ENCODE results near the gene EXOSC5. TPM values are rescaled to one million over a fixed set of nuclear protein-coding genes. Genes with fewer than 3 reads are reported as not detected.

EXOSC5 gene
- total and polyA plus RNA-seq, 2 donors (not counting 1 experiment from before 2014, with no cell fraction given): 14.1 to 41.4 TPM

DNA sequence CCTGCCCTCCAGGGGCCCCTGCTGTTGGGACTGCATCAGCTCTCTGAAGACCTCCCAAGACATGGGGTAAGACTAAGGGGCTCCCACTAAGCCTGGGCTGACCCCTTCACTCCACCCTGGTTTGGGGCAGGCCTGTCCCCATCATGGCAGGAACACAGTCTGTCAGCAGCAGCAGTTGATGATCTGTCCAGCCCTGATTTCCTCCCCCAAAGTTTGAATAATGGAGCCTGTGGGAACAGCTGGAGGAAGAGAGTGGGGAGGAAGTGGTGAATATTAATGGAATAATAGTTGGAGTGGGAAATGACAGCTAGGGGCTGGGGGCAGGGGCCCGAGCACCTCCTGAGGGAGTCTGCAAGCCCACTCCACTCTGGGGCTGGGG, 31.3 kb upstream of the EXOSC5 start:
- peaks cover 12 to 15% of the 10 kb centered on the region in 2 donors for H3K4me1 ChIP-seq (ENCODE audit: control insufficient read depth in 2 of 2, insufficient read depth in 2 of 2, low read length in 2 of 2)
- H2AFZ ChIP-seq (ENCODE audit: insufficient read depth, low read depth, low read length, poor library complexity, severe bottlenecking): peak overlapping the region; percentile 71
- peak overlapping the region; percentile 19 for H3K9ac ChIP-seq (ENCODE audit: low read length)
- no peaks in the 10 kb centered on the region for H3K9me3 ChIP-seq (ENCODE audit: control extremely low read depth in 1 of 3, control insufficient read depth in 2 of 3, insufficient read depth in 1 of 3, low read length in 2 of 3)
- ATAC-seq (ENCODE audit: low read depth) (no peak), DNase-seq (no peak)
- peaks cover 13% of the 10 kb centered on the region for H3K4me1 Mint-ChIP-seq
- no peaks in the 10 kb centered on the region for H3K79me2 ChIP-seq (ENCODE audit: control insufficient read depth, insufficient read depth, low read length)
- intact Hi-C loops (cut with micrococcal nuclease): no loop called here
- no peaks in the 10 kb centered on the region for H3K9me3 Mint-ChIP-seq (ENCODE audit: insufficient read depth)
- H4K20me1 ChIP-seq (ENCODE audit: control insufficient read depth, insufficient read depth, low read length, poor library complexity, severe bottlenecking): no peaks in the 10 kb centered on the region
- CTCF ChIA-PET: interaction anchor here (0.6 to 2.1 kb wide), 3 partner anchors 21 to 849 kb away, joined by 3 to 4 read pairs (median 3); no protein-coding TSS in a partner anchor
- H3K27ac Mint-ChIP-seq: peak overlapping the region; percentile 26
- H3K4me2 ChIP-seq (replicated peaks; ENCODE audit: low read depth, low read length, poor library complexity, severe bottlenecking): peak overlapping the region; percentile 69
- WGBS (ENCODE audit: insufficient coverage): no CpG with 5 or more reads among the region's 1 CpG
- no peaks in the 10 kb centered on the region for H3K27me3 ChIP-seq (replicated peaks in 1 of 4; ENCODE audit: control extremely low read depth in 1 of 4, control insufficient read depth in 3 of 4, insufficient read depth in 4 of 4, low read length in 3 of 4)
- POLR2A ChIA-PET: no interaction called here
- H3K27me3 Mint-ChIP-seq: no peaks in the 10 kb centered on the region
- H3K27ac ChIP-seq (ENCODE audit: low read length in 2 of 2): peak overlapping the region in 1 of 2 donors; percentile 36
- H3K4me3 ChIP-seq (ENCODE audit: control extremely low read depth in 1 of 5, extremely low read depth in 1 of 5, insufficient read depth in 1 of 5, low read depth in 2 of 5, low read length in 4 of 5): no peak overlapping the region
- H3K4me3 Mint-ChIP-seq: no peak overlapping the region
- no peak for TF ChIP-seq EZH2 (IDR thresholded peaks at IDR 0.05; ENCODE audit: borderline replicate concordance, insufficient read depth, low read depth, low read length, poor library complexity, severe bottlenecking)
- TF ChIP-seq, protein P1, sequence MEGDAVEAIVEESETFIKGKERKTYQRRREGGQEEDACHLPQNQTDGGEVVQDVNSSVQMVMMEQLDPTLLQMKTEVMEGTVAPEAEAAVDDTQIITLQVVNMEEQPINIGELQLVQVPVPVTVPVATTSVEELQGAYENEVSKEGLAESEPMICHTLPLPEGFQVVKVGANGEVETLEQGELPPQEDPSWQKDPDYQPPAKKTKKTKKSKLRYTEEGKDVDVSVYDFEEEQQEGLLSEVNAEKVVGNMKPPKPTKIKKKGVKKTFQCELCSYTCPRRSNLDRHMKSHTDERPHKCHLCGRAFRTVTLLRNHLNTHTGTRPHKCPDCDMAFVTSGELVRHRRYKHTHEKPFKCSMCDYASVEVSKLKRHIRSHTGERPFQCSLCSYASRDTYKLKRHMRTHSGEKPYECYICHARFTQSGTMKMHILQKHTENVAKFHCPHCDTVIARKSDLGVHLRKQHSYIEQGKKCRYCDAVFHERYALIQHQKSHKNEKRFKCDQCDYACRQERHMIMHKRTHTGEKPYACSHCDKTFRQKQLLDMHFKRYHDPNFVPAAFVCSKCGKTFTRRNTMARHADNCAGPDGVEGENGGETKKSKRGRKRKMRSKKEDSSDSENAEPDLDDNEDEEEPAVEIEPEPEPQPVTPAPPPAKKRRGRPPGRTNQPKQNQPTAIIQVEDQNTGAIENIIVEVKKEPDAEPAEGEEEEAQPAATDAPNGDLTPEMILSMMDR (IDR thresholded peaks at IDR 0.05): no peak
- peaks cover 0 to 50% of the 10 kb centered on the region in 2 experiments for H3K36me3 ChIP-seq (replicated peaks in 1 of 2; ENCODE audit: control extremely low read depth in 1 of 2, control insufficient read depth in 1 of 2, extremely low read depth in 1 of 2, insufficient read depth in 2 of 2, low read length in 1 of 2)

DNA sequence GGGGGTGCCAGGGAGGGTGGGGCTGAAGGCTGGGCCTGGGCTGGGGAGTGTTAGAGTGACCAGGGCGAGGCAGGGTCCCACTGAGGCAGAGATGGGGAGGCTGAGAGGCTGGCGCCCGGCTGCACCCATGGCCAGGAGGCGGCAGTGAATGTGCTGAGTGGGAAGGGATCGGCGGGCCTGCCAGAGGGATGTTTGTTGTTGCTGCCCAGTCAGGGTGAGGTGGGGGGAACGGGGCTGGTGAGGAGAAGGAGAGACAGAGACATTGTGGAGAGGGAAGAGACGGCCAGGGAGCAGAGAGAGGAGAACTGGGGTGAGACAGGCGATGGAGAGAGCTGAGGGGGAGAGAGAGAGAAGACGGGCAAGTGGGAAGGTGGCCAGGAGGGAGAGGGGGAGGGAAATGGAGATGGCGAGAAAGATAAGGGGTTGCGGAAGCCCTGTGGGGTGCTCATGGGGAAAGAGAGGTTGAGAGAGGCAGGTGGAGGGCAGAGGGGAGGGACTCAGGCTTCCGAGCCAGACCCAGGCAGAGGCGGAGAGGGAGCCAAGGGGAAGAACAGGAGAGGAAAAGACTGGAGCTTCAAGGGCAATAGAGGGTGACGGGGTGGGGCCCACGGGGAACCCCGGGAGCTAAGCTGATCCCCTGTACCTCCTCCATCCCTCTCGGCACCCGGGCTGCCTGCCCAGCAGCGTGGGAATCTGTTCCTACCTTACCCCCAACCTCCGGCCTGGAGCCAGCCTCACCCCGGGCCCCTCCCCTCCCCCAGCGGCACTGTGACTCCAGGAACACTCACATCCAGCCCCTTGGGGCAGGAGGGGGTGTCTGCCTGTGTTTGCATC, 30.7 kb upstream of the EXOSC5 start:
- Mint-ChIP-seq H3K27me3 (no peaks in the 10 kb centered on the region), H3K4me3 (peak overlapping the region; percentile 40), H3K27ac (peak overlapping the region; percentile 57), H3K4me1 (peaks cover 13% of the 10 kb centered on the region), H3K9me3 (ENCODE audit: insufficient read depth) (no peaks in the 10 kb centered on the region)
- 21% methylated on average over 14 of the region's 23 CpGs for WGBS (ENCODE audit: insufficient coverage)
- no peaks in the 10 kb centered on the region for H3K27me3 ChIP-seq (replicated peaks in 1 of 4; ENCODE audit: control extremely low read depth in 1 of 4, control insufficient read depth in 3 of 4, insufficient read depth in 4 of 4, low read length in 3 of 4)
- no peaks in the 10 kb centered on the region for H4K20me1 ChIP-seq (ENCODE audit: control insufficient read depth, insufficient read depth, low read length, poor library complexity, severe bottlenecking)
- H3K27ac ChIP-seq (ENCODE audit: low read length in 2 of 2): peak overlapping the region in 1 of 2 donors; percentile 36
- TF ChIP-seq, protein P1 (IDR thresholded peaks at IDR 0.05): no peak
- no peak for TF ChIP-seq EZH2 (IDR thresholded peaks at IDR 0.05; ENCODE audit: borderline replicate concordance, insufficient read depth, low read depth, low read length, poor library complexity, severe bottlenecking)
- H3K4me2 ChIP-seq (replicated peaks; ENCODE audit: low read depth, low read length, poor library complexity, severe bottlenecking): peak overlapping the region; percentile 69
- peak; percentile 32 for ATAC-seq (ENCODE audit: low read depth)
- peak overlapping the region; percentile 19 for H3K9ac ChIP-seq (ENCODE audit: low read length)
- peaks cover 0 to 48% of the 10 kb centered on the region in 2 experiments for H3K36me3 ChIP-seq (replicated peaks in 1 of 2; ENCODE audit: control extremely low read depth in 1 of 2, control insufficient read depth in 1 of 2, extremely low read depth in 1 of 2, insufficient read depth in 2 of 2, low read length in 1 of 2)
- peak overlapping the region; percentile 71 for H2AFZ ChIP-seq (ENCODE audit: insufficient read depth, low read depth, low read length, poor library complexity, severe bottlenecking)
- H3K9me3 ChIP-seq (ENCODE audit: control extremely low read depth in 1 of 3, control insufficient read depth in 2 of 3, insufficient read depth in 1 of 3, low read length in 2 of 3): no peaks in the 10 kb centered on the region
- H3K4me3 ChIP-seq (ENCODE audit: control extremely low read depth in 1 of 5, extremely low read depth in 1 of 5, insufficient read depth in 1 of 5, low read depth in 2 of 5, low read length in 4 of 5): no peak overlapping the region
- intact Hi-C loops (cut with micrococcal nuclease): no loop called here
- POLR2A ChIA-PET: no interaction called here
- DNase-seq: no peak
- H3K79me2 ChIP-seq (ENCODE audit: control insufficient read depth, insufficient read depth, low read length): no peaks in the 10 kb centered on the region
- H3K4me1 ChIP-seq (ENCODE audit: control insufficient read depth in 2 of 2, insufficient read depth in 2 of 2, low read length in 2 of 2): peaks cover 12 to 15% of the 10 kb centered on the region in 2 donors
- CTCF ChIA-PET: interaction anchor here (0.6 to 2.1 kb wide), 2 partner anchors 21 to 848 kb away, joined by 3 to 4 read pairs; no protein-coding TSS in a partner anchor
